HepG2 (cell line): Measurements from ENCODE around the gene CCDC86. TPM values are rescaled to one million over a fixed set of nuclear protein-coding genes. Genes with fewer than 3 reads are reported as not detected.

Source experiments
- CEBPB ChIP-seq: IDR thresholded peaks from 2 replicates; pipeline ENCODE4 v1.6.1; 2011; ENCODE audit warnings: low read depth, low read length, improper control_type of control experiment, borderline replicate concordance
- CHD4 ChIP-seq: fragments of 200-600 bp; sonication (generic); IDR thresholded peaks from 2 replicates; pipeline ENCODE4 v1.7.0; 2017; ENCODE audit warnings: mild to moderate bottlenecking, low read length, borderline replicate concordance
- ELF3 ChIP-seq: IDR thresholded peaks from 2 replicates; pipeline ENCODE4 v1.6.1; 2016; ENCODE audit warnings: missing genetic modification reagents, missing compliant biosample characterization
- FOXK1 ChIP-seq: sonication (generic); formaldehyde crosslinking; IDR thresholded peaks from 2 replicates; pipeline ENCODE4 v1.4.0; 2020; ENCODE audit warnings: low read depth, missing genetic modification reagents, borderline replicate concordance
- FOXK2 ChIP-seq: fragments of 450-650 bp; IDR thresholded peaks from 2 replicates; pipeline ENCODE4 v1.6.1; 2016
- GFI1 ChIP-seq: sonication (generic); formaldehyde crosslinking; IDR thresholded peaks from 2 replicates; pipeline ENCODE4 v1.5.0; 2020; ENCODE audit warnings: missing genetic modification reagents, mild to moderate bottlenecking, borderline replicate concordance
- HNF4A ChIP-seq: sonication (generic); formaldehyde crosslinking; IDR thresholded peaks from 2 replicates; pipeline ENCODE4 v1.4.0; 2020; ENCODE audit warnings: missing genetic modification reagents
- IRF2 ChIP-seq: IDR thresholded peaks from 2 replicates; pipeline ENCODE4 v1.6.1; 2018; ENCODE audit warnings: missing genetic modification reagents, missing compliant biosample characterization
- KMT2B ChIP-seq: IDR thresholded peaks from 2 replicates; pipeline ENCODE4 v1.6.1; 2016; ENCODE audit warnings: missing genetic modification reagents, missing compliant biosample characterization
- RARA ChIP-seq: IDR thresholded peaks from 2 replicates; pipeline ENCODE4 v1.6.1; 2016; ENCODE audit warnings: missing genetic modification reagents, missing compliant biosample characterization
- RARG ChIP-seq: sonication (generic); formaldehyde crosslinking; IDR thresholded peaks from 2 replicates; pipeline ENCODE4 v1.4.0; 2020; ENCODE audit warnings: low read depth, mild to moderate bottlenecking, missing genetic modification reagents
- RFX3 ChIP-seq: IDR thresholded peaks from 2 replicates; pipeline ENCODE4 v1.6.1; 2016; ENCODE audit warnings: missing biosample characterization, missing genetic modification reagents
- TARDBP ChIP-seq: sonication (generic); formaldehyde crosslinking; IDR thresholded peaks from 2 replicates; pipeline ENCODE4 v1.8.0; 2022; ENCODE audit warnings: mild to moderate bottlenecking, missing genetic modification reagents
- TBX3 ChIP-seq: fragments of 450-650 bp; IDR thresholded peaks from 2 replicates; pipeline ENCODE4 v1.6.1; 2017; ENCODE audit warnings: antibody characterized with exemption, mild to moderate bottlenecking, inconsistent platforms, borderline replicate concordance
- TEAD3 ChIP-seq: optimal IDR thresholded peaks from 2 replicates; pipeline ENCODE3; 2016; ENCODE audit warnings: borderline replicate concordance
- THYN1 ChIP-seq: sonication (generic); formaldehyde crosslinking; IDR thresholded peaks from 2 replicates; pipeline ENCODE4 v1.8.1; 2023; ENCODE audit warnings: low read depth, mild to moderate bottlenecking, moderate library complexity, missing genetic modification reagents, borderline replicate concordance
- ZNF24 ChIP-seq: fragments of 450-650 bp; IDR thresholded peaks from 2 replicates; pipeline ENCODE4 v1.6.1; 2017; ENCODE audit warnings: antibody characterized with exemption, mild to moderate bottlenecking
- ZNF44 ChIP-seq: sonication (generic); formaldehyde crosslinking; IDR thresholded peaks from 2 replicates; pipeline ENCODE4 v1.5.1; 2020; ENCODE audit warnings: mild to moderate bottlenecking, missing genetic modification reagents
- ZSCAN30 ChIP-seq: sonication (generic); formaldehyde crosslinking; IDR thresholded peaks from 2 replicates; pipeline ENCODE4 v1.5.0; 2020; ENCODE audit warnings: mild to moderate bottlenecking, missing genetic modification reagents
- ZSCAN31 ChIP-seq: sonication (generic); formaldehyde crosslinking; IDR thresholded peaks from 2 replicates; pipeline ENCODE4 v1.5.0; 2020; ENCODE audit warnings: low read depth, mild to moderate bottlenecking, missing genetic modification reagents
- polyA plus RNA-seq, 8 experiments: library from polyadenylated mRNA; depleted of rRNA in 3 of 8; stranded (reverse) in 7 of 8; unstranded in 1 of 8; fragments of >200 nt; fragmentation: Illumina TruSeq in 4 of 8; extraction: Trizol in 4 of 8; gene quantifications; 2 replicates each; pipeline versions ENCODE4 v1.2.1 to v1.2.3, GENCODE V29; 2011 to 2016; ENCODE audit warnings: low read depth in 4 of 8, missing spikeins in 1 of 8, mixed read lengths in 1 of 8; ENCODE audit not compliant: insufficient read depth in 1 of 8
- total RNA-seq, 5 experiments: library from RNA; depleted of rRNA; stranded (reverse); fragments of >200 nt; fragmentation: Illumina TruSeq; extraction: Trizol; gene quantifications; 2 replicates each; pipeline ENCODE4 v1.2.3, GENCODE V29; 2016; ENCODE audit warnings: low read depth in 1 of 5
- TF ChIP-seq, protein P1 (sequence below): sonication (generic); formaldehyde crosslinking; IDR thresholded peaks from 2 replicates; pipeline ENCODE4 v1.9.0; 2022; ENCODE audit warnings: low read depth, missing genetic modification reagents
- TF ChIP-seq, protein P2 (sequence below): IDR thresholded peaks from 2 replicates; pipeline ENCODE4 v1.6.1; 2016; ENCODE audit warnings: low read depth, control low read depth
- TF ChIP-seq, protein P3 (sequence below): sonication (generic); formaldehyde crosslinking; IDR thresholded peaks from 2 replicates; pipeline ENCODE4 v1.4.0; 2020; ENCODE audit warnings: mild to moderate bottlenecking, missing genetic modification reagents, borderline replicate concordance

CCDC86 gene
- total and polyA plus RNA-seq, 2 of the 13 experiments (the other 11 are each of a cell fraction or from before 2014, with no cell fraction given) = 33.8 to 37.6 TPM

DNA sequence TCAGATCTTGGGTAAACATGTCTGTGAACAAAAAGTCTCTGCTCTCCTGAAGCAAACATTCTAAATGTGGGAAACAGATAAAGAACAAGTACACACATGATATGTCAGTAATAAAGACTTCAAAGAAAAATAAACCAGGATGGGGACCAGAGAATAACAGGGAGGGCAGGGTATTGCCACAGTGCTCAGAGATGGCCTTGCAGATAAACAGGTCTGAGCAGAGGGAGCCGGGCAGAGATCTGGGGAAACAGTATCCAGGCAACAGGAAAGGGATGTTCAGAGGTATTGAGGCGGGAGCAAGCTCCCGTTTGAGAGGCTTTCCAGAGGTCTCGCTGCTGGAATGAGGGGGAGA, 2.9 kb downstream of the CCDC86 start (continued):
- TF ChIP-seq FOXK1 (CRISPR knock-in tag) = no peak
- TF ChIP-seq TBX3 = peak; percentile 63; the same call in 1 of the 2 replicates
- no peak for TF ChIP-seq KMT2B (CRISPR knock-in tag)
- no peak; the same call in 1 of the 2 replicates for TF ChIP-seq CHD4
- TF ChIP-seq, protein P1, sequence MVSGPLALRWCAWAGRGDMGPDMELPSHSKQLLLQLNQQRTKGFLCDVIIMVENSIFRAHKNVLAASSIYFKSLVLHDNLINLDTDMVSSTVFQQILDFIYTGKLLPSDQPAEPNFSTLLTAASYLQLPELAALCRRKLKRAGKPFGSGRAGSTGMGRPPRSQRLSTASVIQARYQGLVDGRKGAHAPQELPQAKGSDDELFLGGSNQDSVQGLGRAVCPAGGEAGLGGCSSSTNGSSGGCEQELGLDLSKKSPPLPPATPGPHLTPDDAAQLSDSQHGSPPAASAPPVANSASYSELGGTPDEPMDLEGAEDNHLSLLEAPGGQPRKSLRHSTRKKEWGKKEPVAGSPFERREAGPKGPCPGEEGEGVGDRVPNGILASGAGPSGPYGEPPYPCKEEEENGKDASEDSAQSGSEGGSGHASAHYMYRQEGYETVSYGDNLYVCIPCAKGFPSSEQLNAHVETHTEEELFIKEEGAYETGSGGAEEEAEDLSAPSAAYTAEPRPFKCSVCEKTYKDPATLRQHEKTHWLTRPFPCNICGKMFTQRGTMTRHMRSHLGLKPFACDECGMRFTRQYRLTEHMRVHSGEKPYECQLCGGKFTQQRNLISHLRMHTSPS (CRISPR knock-in tag) = no peak
- peak; percentile 59; the same call in 1 of the 2 replicates for TF ChIP-seq GFI1
- TF ChIP-seq FOXK2 = peak; percentile 80
- no peak for TF ChIP-seq TEAD3
- TF ChIP-seq RARA (CRISPR knock-in tag) = peak; percentile 73
- peak; percentile 65 for TF ChIP-seq RFX3 (CRISPR knock-in tag)
- peak; percentile 86 for TF ChIP-seq CEBPB
- TF ChIP-seq ZSCAN31 (CRISPR knock-in tag) = no peak
- no peak for TF ChIP-seq RARG (CRISPR knock-in tag)
- TF ChIP-seq IRF2 (CRISPR knock-in tag) = peak; percentile 58; the same call in 1 of the 2 replicates
- peak; percentile 24; the same call in 1 of the 2 replicates for TF ChIP-seq ELF3
- TF ChIP-seq, protein P2, sequence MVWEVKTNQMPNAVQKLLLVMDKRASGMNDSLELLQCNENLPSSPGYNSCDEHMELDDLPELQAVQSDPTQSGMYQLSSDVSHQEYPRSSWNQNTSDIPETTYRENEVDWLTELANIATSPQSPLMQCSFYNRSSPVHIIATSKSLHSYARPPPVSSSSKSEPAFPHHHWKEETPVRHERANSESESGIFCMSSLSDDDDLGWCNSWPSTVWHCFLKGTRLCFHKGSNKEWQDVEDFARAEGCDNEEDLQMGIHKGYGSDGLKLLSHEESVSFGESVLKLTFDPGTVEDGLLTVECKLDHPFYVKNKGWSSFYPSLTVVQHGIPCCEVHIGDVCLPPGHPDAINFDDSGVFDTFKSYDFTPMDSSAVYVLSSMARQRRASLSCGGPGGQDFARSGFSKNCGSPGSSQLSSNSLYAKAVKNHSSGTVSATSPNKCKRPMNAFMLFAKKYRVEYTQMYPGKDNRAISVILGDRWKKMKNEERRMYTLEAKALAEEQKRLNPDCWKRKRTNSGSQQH (CRISPR knock-in tag) = no peak
- TF ChIP-seq ZSCAN30 (CRISPR knock-in tag) = no peak
- TF ChIP-seq ZNF44 (CRISPR knock-in tag) = no peak
- TF ChIP-seq THYN1 (CRISPR knock-in tag) = no peak
- TF ChIP-seq ZNF24 = peak; percentile 91; the same call in 1 of the 2 replicates
- peak; percentile 64; the same call in 1 of the 2 replicates for TF ChIP-seq HNF4A (CRISPR knock-in tag)
- TF ChIP-seq, protein P3, sequence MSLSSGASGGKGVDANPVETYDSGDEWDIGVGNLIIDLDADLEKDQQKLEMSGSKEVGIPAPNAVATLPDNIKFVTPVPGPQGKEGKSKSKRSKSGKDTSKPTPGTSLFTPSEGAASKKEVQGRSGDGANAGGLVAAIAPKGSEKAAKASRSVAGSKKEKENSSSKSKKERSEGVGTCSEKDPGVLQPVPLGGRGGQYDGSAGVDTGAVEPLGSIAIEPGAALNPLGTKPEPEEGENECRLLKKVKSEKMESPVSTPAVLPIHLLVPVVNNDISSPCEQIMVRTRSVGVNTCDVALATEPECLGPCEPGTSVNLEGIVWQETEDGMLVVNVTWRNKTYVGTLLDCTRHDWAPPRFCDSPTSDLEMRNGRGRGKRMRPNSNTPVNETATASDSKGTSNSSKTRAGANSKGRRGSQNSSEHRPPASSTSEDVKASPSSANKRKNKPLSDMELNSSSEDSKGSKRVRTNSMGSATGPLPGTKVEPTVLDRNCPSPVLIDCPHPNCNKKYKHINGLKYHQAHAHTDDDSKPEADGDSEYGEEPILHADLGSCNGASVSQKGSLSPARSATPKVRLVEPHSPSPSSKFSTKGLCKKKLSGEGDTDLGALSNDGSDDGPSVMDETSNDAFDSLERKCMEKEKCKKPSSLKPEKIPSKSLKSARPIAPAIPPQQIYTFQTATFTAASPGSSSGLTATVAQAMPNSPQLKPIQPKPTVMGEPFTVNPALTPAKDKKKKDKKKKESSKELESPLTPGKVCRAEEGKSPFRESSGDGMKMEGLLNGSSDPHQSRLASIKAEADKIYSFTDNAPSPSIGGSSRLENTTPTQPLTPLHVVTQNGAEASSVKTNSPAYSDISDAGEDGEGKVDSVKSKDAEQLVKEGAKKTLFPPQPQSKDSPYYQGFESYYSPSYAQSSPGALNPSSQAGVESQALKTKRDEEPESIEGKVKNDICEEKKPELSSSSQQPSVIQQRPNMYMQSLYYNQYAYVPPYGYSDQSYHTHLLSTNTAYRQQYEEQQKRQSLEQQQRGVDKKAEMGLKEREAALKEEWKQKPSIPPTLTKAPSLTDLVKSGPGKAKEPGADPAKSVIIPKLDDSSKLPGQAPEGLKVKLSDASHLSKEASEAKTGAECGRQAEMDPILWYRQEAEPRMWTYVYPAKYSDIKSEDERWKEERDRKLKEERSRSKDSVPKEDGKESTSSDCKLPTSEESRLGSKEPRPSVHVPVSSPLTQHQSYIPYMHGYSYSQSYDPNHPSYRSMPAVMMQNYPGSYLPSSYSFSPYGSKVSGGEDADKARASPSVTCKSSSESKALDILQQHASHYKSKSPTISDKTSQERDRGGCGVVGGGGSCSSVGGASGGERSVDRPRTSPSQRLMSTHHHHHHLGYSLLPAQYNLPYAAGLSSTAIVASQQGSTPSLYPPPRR (CRISPR knock-in tag) = peak; percentile 95
- TF ChIP-seq TARDBP = peak; percentile 74
